ENCODE data around the gene CDCA7L.

Gene CDCA7L

DNA sequence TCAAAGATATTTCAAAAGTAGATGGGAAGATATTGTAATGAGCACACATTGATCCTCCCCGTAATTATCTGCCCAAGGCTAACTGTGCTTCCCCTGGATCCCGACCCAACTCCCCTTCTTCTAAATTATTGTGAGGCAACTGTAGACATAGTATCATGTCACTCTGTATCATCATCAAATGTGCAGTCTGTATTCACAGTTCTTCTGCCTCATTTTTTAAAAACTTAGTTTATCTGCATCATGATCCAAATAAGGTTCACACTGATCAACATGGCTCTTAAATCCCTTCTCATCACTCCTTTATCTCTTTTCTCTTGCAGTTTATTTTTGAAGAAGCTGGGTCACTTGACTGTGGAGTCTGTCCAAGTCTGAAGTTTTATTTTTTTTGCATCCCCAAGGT, 27.5 kb downstream of the CDCA7L start:
- Histone ChIP-seq H3K36me3 (ENCODE audit: low read depth) (peaks cover 41% of the 10 kb centered on the region), H3K9me3 (ENCODE audit: severe bottlenecking) (no peaks in the 10 kb centered on the region), H3K27me3 (ENCODE audit: insufficient read depth, poor library complexity, severe bottlenecking) (no peaks in the 10 kb centered on the region), H3K4me3 (ENCODE audit: severe bottlenecking) (no peak overlapping the region), H3K27ac (ENCODE audit: poor library complexity, severe bottlenecking) (no peak overlapping the region), H3K4me1 (ENCODE audit: insufficient read depth, poor library complexity, severe bottlenecking) (no peaks in the 10 kb centered on the region)
- ATAC-seq (ENCODE audit: low read depth): no peak
- TF ChIP-seq, protein P1, sequence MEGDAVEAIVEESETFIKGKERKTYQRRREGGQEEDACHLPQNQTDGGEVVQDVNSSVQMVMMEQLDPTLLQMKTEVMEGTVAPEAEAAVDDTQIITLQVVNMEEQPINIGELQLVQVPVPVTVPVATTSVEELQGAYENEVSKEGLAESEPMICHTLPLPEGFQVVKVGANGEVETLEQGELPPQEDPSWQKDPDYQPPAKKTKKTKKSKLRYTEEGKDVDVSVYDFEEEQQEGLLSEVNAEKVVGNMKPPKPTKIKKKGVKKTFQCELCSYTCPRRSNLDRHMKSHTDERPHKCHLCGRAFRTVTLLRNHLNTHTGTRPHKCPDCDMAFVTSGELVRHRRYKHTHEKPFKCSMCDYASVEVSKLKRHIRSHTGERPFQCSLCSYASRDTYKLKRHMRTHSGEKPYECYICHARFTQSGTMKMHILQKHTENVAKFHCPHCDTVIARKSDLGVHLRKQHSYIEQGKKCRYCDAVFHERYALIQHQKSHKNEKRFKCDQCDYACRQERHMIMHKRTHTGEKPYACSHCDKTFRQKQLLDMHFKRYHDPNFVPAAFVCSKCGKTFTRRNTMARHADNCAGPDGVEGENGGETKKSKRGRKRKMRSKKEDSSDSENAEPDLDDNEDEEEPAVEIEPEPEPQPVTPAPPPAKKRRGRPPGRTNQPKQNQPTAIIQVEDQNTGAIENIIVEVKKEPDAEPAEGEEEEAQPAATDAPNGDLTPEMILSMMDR (IDR thresholded peaks at IDR 0.05; ENCODE audit: poor library complexity, severe bottlenecking): no peak
- no peak for DNase-seq (ENCODE audit: low spot score)

DNA sequence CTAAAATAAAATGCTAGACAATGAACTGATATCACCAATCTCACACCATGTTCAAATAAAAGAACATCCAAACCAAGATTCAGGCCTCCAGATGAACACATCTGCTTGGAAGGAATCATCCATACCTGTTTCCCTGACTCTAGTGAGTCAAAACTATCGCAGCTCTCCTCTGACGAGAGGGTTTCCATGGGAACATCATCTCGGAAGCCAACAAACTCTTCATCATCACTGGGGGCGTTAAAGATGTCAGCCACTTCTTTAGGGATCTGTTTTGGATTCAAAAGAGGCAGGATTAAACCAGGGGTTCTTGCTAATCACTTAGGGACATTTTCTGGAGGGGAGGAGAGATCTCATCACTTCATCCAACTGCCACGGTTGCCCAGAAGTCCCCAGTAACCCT, 29.1 kb downstream of the CDCA7L start:
- no peaks in the 10 kb centered on the region for H3K4me1 ChIP-seq (ENCODE audit: insufficient read depth, poor library complexity, severe bottlenecking)
- H3K36me3 ChIP-seq (ENCODE audit: low read depth): peaks cover 40% of the 10 kb centered on the region
- no peaks in the 10 kb centered on the region for H3K27me3 ChIP-seq (ENCODE audit: insufficient read depth, poor library complexity, severe bottlenecking)
- TF ChIP-seq, protein P1 (IDR thresholded peaks at IDR 0.05; ENCODE audit: poor library complexity, severe bottlenecking): no peak
- DNase-seq (ENCODE audit: low spot score) (no peak), ATAC-seq (ENCODE audit: low read depth) (no peak)
- H3K9me3 ChIP-seq (ENCODE audit: severe bottlenecking): no peaks in the 10 kb centered on the region
- no peak overlapping the region for H3K27ac ChIP-seq (ENCODE audit: poor library complexity, severe bottlenecking)
- no peak overlapping the region for H3K4me3 ChIP-seq (ENCODE audit: severe bottlenecking)

DNA sequence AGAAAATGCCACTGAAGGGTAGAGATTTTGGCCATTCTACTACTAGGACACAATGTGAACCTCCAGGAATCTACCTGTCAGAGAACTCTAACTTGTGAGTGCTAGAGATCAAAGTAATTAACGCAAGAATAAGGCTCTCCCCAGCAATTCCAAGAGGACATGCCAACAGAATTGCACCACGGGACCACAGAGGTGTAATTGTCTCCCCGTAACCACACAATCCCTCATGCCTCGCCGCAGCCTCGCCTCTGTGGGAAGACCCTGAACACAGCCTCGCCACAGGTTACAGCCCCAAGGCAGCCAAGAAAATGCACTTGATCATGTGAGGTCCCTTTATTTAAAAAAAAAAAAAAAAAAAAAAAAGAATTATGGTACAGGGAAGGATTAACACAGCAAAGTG, 29.5 kb downstream of the CDCA7L start:
- ATAC-seq (ENCODE audit: low read depth): no peak
- no peak for DNase-seq (ENCODE audit: low spot score)
- TF ChIP-seq, protein P1 (IDR thresholded peaks at IDR 0.05; ENCODE audit: poor library complexity, severe bottlenecking): no peak
- Histone ChIP-seq H3K9me3 (ENCODE audit: severe bottlenecking) (no peaks in the 10 kb centered on the region), H3K27me3 (ENCODE audit: insufficient read depth, poor library complexity, severe bottlenecking) (no peaks in the 10 kb centered on the region), H3K36me3 (ENCODE audit: low read depth) (peaks cover 45% of the 10 kb centered on the region), H3K27ac (ENCODE audit: poor library complexity, severe bottlenecking) (no peak overlapping the region), H3K4me3 (ENCODE audit: severe bottlenecking) (no peak overlapping the region), H3K4me1 (ENCODE audit: insufficient read depth, poor library complexity, severe bottlenecking) (no peaks in the 10 kb centered on the region)

DNA sequence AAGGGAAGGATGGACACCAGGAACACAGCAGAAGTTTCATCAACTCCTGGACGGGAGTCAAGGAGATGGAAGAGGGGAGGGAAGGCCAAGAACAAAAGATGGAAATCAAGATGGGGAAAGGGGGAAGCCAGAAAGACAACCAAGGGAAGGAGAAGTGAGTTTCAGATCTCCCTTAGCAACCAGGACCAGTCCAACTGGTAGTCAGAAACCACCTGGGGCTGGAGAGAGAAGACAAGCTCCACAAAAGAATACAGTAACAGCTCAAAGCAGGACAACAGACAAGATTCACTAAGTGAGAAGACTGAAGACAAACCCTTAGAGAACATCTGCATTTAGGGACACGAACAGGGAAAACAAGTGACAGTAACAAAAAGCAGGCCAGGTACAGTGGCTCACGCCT, 30.6 kb downstream of the CDCA7L start:
- Histone ChIP-seq H3K36me3 (ENCODE audit: low read depth) (peaks cover 51% of the 10 kb centered on the region), H3K4me3 (ENCODE audit: severe bottlenecking) (no peak overlapping the region)

DNA sequence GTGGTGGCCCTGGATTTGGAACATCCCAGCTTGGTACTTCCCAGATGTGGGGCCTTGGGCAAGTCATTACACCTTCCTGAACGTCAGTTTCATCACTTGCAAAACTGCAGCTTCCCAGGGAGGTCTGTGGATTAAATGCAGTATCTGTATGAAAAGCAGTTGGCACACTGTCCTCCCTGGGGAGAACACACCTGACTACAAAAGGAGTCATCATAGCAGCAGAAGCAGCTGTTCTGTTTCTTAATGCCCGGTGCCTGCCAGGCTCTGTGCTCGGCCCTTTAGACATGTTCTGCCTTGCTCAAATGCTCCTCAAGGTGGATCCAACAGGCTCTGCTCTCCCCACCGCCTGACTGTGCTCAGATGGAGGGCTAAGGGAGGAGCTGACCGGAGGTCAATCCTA, 31.0 kb downstream of the CDCA7L start:
- Histone ChIP-seq H3K27ac (ENCODE audit: poor library complexity, severe bottlenecking) (no peak overlapping the region), H3K9me3 (ENCODE audit: severe bottlenecking) (no peaks in the 10 kb centered on the region), H3K4me1 (ENCODE audit: insufficient read depth, poor library complexity, severe bottlenecking) (no peaks in the 10 kb centered on the region), H3K27me3 (ENCODE audit: insufficient read depth, poor library complexity, severe bottlenecking) (no peaks in the 10 kb centered on the region), H3K36me3 (ENCODE audit: low read depth) (peaks cover 56% of the 10 kb centered on the region), H3K4me3 (ENCODE audit: severe bottlenecking) (no peak overlapping the region)
- ATAC-seq (ENCODE audit: low read depth) (no peak), DNase-seq (ENCODE audit: low spot score) (no peak)
- TF ChIP-seq, protein P1 (IDR thresholded peaks at IDR 0.05; ENCODE audit: poor library complexity, severe bottlenecking): no peak

More for the DNA sequence above, 30.6 kb downstream of the CDCA7L start:
- no peak overlapping the region for H3K27ac ChIP-seq (ENCODE audit: poor library complexity, severe bottlenecking)
- no peak for DNase-seq (ENCODE audit: low spot score)
- TF ChIP-seq, protein P1 (IDR thresholded peaks at IDR 0.05; ENCODE audit: poor library complexity, severe bottlenecking): no peak
- no peaks in the 10 kb centered on the region for H3K27me3 ChIP-seq (ENCODE audit: insufficient read depth, poor library complexity, severe bottlenecking)
- ATAC-seq (ENCODE audit: low read depth): no peak
- no peaks in the 10 kb centered on the region for H3K9me3 ChIP-seq (ENCODE audit: severe bottlenecking)
- H3K4me1 ChIP-seq (ENCODE audit: insufficient read depth, poor library complexity, severe bottlenecking): no peaks in the 10 kb centered on the region
